ENCODE results near the gene MINPP1. TPM values are rescaled to one million over a fixed set of nuclear protein-coding genes. Genes with fewer than 3 reads are reported as not detected.

Gene MINPP1
- total and polyA plus RNA-seq, 9 donors = 12.1 to 20.6 (median 16.5) TPM

DNA sequence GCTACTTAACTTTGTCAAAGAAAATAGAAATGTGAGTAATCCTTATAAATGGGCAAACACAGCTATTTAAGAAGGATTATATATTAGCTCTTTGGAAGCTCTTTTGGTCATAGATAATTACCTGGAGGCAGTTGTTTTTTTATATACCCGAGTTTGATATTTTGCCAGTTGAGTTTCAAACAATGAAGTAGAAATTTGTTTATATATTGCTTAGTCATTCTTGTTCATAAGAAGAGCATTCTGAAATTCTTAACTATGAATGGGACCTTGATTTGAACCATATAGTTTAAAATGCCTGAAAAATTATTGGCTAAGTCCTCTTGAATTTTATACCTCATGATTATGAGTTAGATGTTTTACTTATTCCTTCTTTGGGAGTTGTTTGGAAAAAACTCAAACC lies 36.4 kb downstream of the MINPP1 start:
- peaks cover 18% of the 10 kb centered on the region for H3K36me3 ChIP-seq (ENCODE audit: control insufficient read depth, insufficient read depth, low read length)
- H3K4me1 ChIP-seq (ENCODE audit: control insufficient read depth, insufficient read depth, low read length) = no peaks in the 10 kb centered on the region
- H3K9me3 ChIP-seq (replicated peaks; ENCODE audit: control insufficient read depth, low read depth, low read length) = peaks cover 7% of the 10 kb centered on the region
- no CpG with 5 or more reads among the region's 1 CpG for WGBS (ENCODE audit: insufficient coverage)
- H3K4me3 ChIP-seq (ENCODE audit: low read length) = no peak overlapping the region
- H3K27me3 ChIP-seq (ENCODE audit: control insufficient read depth, insufficient read depth, low read length) = no peaks in the 10 kb centered on the region
- no peak overlapping the region for H3K27ac ChIP-seq (ENCODE audit: low read length)
- no peak for DNase-seq

DNA sequence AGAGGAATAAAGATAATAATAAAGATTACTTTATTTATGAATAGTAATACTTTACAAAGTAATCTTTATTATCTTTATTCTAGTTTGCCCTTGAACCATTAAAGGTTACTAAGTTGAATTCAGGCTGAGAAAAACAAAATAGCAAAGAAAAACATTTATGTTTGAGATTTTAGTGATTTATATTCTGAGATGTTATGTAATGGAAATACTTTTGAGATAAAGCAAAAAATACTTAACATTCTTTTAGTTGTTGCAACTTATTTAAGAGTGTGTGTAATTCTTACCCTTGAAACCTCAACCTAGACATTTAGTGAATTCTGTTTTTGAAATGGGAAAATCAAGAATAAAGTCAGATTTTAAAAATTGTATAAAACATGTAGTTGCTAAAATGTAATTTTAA lies 40.0 kb downstream of the MINPP1 start:
- Histone ChIP-seq H3K27ac (ENCODE audit: low read length) (no peak overlapping the region), H3K27me3 (ENCODE audit: control insufficient read depth, insufficient read depth, low read length) (no peaks in the 10 kb centered on the region), H3K4me3 (ENCODE audit: low read length) (no peak overlapping the region), H3K36me3 (ENCODE audit: control insufficient read depth, insufficient read depth, low read length) (peaks cover 22% of the 10 kb centered on the region), H3K9me3 (replicated peaks; ENCODE audit: control insufficient read depth, low read depth, low read length) (peaks cover 7% of the 10 kb centered on the region), H3K4me1 (ENCODE audit: control insufficient read depth, insufficient read depth, low read length) (no peaks in the 10 kb centered on the region)
- no peak for DNase-seq

- Histone ChIP-seq H3K36me3 (ENCODE audit: control insufficient read depth, insufficient read depth, low read length) (peaks cover 22% of the 10 kb centered on the region), H3K27ac (ENCODE audit: low read length) (no peak overlapping the region), H3K4me1 (ENCODE audit: control insufficient read depth, insufficient read depth, low read length) (no peaks in the 10 kb centered on the region), H3K27me3 (ENCODE audit: control insufficient read depth, insufficient read depth, low read length) (no peaks in the 10 kb centered on the region), H3K4me3 (ENCODE audit: low read length) (no peak overlapping the region), H3K9me3 (replicated peaks; ENCODE audit: control insufficient read depth, low read depth, low read length) (peaks cover 7% of the 10 kb centered on the region)
- 54% methylated on average over 3 of the region's 5 CpGs for WGBS (ENCODE audit: insufficient coverage)
- DNase-seq = no peak
These were observed 41.1 kb downstream of the MINPP1 start for GRCh38 chr10:87545783-87546182.

DNA sequence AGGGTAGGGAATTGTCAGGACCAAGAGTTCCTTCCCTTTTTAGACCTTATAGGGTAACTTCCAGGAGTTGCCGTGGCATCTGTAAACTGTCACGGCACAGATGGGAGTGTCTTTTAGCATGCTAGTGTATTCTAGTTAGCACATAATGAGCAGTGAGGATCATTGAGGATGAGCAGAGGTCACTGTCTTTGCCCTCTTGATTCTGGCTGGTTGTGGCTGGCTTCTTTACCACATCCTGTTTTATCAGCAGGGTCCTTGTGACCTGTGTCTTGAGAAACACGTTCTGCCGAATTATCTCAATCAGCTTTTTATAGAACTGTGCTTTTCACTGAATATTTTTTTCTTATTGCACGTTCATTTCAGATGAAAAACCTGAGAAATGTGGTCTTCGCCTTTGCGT lies 41.5 kb downstream of the MINPP1 start:
- Histone ChIP-seq H3K9me3 (replicated peaks; ENCODE audit: control insufficient read depth, low read depth, low read length) (peaks cover 7% of the 10 kb centered on the region), H3K4me3 (ENCODE audit: low read length) (no peak overlapping the region), H3K4me1 (ENCODE audit: control insufficient read depth, insufficient read depth, low read length) (no peaks in the 10 kb centered on the region), H3K36me3 (ENCODE audit: control insufficient read depth, insufficient read depth, low read length) (peaks cover 22% of the 10 kb centered on the region), H3K27me3 (ENCODE audit: control insufficient read depth, insufficient read depth, low read length) (no peaks in the 10 kb centered on the region), H3K27ac (ENCODE audit: low read length) (no peak overlapping the region)
- whole genome bisulfite sequencing (ENCODE audit: insufficient coverage) = 93% methylated on average over 3 of the region's 7 CpGs
- DNase-seq = no peak

- no peak overlapping the region for H3K4me3 ChIP-seq (ENCODE audit: low read length)
- no peak for DNase-seq
- H3K36me3 ChIP-seq (ENCODE audit: control insufficient read depth, insufficient read depth, low read length) = peaks cover 17% of the 10 kb centered on the region
- no peak overlapping the region for H3K27ac ChIP-seq (ENCODE audit: low read length)
- no peaks in the 10 kb centered on the region for H3K4me1 ChIP-seq (ENCODE audit: control insufficient read depth, insufficient read depth, low read length)
- no peaks in the 10 kb centered on the region for H3K27me3 ChIP-seq (ENCODE audit: control insufficient read depth, insufficient read depth, low read length)
- WGBS (ENCODE audit: insufficient coverage) = no CpG with 5 or more reads among the region's 2 CpGs
- peaks cover 7% of the 10 kb centered on the region for H3K9me3 ChIP-seq (replicated peaks; ENCODE audit: control insufficient read depth, low read depth, low read length)
These were observed 42.3 kb downstream of the MINPP1 start for GRCh38 chr10:87546971-87547413.

DNA sequence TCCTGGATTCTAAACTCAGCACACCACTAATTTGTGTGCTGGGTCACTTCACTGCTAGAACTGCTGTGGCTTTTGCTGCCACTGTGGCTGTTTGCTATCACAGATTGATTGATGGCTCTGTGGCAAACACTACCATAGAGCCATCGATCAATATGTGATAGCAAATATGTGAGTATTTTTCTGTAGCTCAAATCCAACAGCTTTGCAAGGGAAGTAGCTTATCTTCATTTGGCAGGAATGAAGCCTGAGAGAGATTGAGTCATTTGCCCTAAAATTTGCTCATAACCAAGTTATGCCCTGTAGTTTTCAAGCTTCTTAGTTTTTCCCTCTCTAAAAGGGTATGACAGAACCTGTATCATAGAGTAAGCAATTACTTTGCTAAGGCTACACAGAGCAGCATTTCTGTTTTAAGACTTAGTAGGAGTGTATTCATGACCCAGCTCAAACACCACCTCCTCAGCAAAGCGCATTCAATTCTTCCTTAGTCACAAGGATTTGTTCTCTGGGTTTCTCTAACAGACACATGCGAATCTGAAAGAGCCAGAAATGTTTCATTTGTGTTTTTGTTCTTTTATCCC lies 43.1 kb downstream of the MINPP1 start:
- Histone ChIP-seq H3K4me1 (ENCODE audit: control insufficient read depth, insufficient read depth, low read length) (no peaks in the 10 kb centered on the region), H3K4me3 (ENCODE audit: low read length) (no peak overlapping the region), H3K36me3 (ENCODE audit: control insufficient read depth, insufficient read depth, low read length) (peaks cover 11% of the 10 kb centered on the region), H3K27ac (ENCODE audit: low read length) (no peak overlapping the region), H3K27me3 (ENCODE audit: control insufficient read depth, insufficient read depth, low read length) (no peaks in the 10 kb centered on the region), H3K9me3 (replicated peaks; ENCODE audit: control insufficient read depth, low read depth, low read length) (peaks cover 2% of the 10 kb centered on the region)
- no CpG with 5 or more reads among the region's 3 CpGs for WGBS (ENCODE audit: insufficient coverage)
- DNase-seq = no peak

- DNase-seq = no peak
- WGBS (ENCODE audit: insufficient coverage) = no CpG with 5 or more reads among the region's 2 CpGs
- H3K36me3 ChIP-seq (ENCODE audit: control insufficient read depth, insufficient read depth, low read length) = peaks cover 4% of the 10 kb centered on the region
- no peaks in the 10 kb centered on the region for H3K4me1 ChIP-seq (ENCODE audit: control insufficient read depth, insufficient read depth, low read length)
- no peaks in the 10 kb centered on the region for H3K27me3 ChIP-seq (ENCODE audit: control insufficient read depth, insufficient read depth, low read length)
- no peak overlapping the region for H3K27ac ChIP-seq (ENCODE audit: low read length)
- H3K4me3 ChIP-seq (ENCODE audit: low read length) = no peak overlapping the region
- no peaks in the 10 kb centered on the region for H3K9me3 ChIP-seq (replicated peaks; ENCODE audit: control insufficient read depth, low read depth, low read length)
These were observed 46.0 kb downstream of the MINPP1 start for GRCh38 chr10:87550741-87551140.

DNA sequence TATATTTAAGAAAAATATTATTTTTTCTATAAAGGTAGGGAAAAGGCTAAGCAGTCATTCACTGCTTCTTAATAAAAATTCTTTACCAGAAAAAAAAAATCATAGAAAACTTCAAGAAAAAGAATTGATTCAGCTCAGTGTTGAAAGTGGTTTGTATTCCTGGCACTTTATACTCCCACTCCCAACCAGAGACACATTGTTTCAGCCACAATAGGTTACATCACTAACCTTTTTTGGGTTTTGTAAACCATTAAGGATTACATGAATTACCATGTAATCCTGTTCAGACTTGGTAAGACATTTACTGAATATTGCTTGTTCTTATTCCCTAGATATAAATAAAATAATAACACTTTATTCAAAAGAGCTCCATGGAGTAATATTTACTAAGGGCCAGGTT lies 46.6 kb downstream of the MINPP1 start:
- H3K36me3 ChIP-seq (ENCODE audit: control insufficient read depth, insufficient read depth, low read length) = peaks cover 3% of the 10 kb centered on the region
- no peaks in the 10 kb centered on the region for H3K27me3 ChIP-seq (ENCODE audit: control insufficient read depth, insufficient read depth, low read length)
- H3K4me1 ChIP-seq (ENCODE audit: control insufficient read depth, insufficient read depth, low read length) = no peaks in the 10 kb centered on the region
- H3K27ac ChIP-seq (ENCODE audit: low read length) = no peak overlapping the region
- no peak for DNase-seq
- H3K4me3 ChIP-seq (ENCODE audit: low read length) = no peak overlapping the region
- no peaks in the 10 kb centered on the region for H3K9me3 ChIP-seq (replicated peaks; ENCODE audit: control insufficient read depth, low read depth, low read length)

- Histone ChIP-seq H3K4me1 (ENCODE audit: control insufficient read depth, insufficient read depth, low read length) (no peaks in the 10 kb centered on the region), H3K4me3 (ENCODE audit: low read length) (no peak overlapping the region), H3K27ac (ENCODE audit: low read length) (no peak overlapping the region), H3K36me3 (ENCODE audit: control insufficient read depth, insufficient read depth, low read length) (no peaks in the 10 kb centered on the region), H3K27me3 (ENCODE audit: control insufficient read depth, insufficient read depth, low read length) (no peaks in the 10 kb centered on the region), H3K9me3 (replicated peaks; ENCODE audit: control insufficient read depth, low read depth, low read length) (no peaks in the 10 kb centered on the region)
- no CpG with 5 or more reads among the region's 2 CpGs for WGBS (ENCODE audit: insufficient coverage)
- DNase-seq = no peak
These were observed 47.7 kb downstream of the MINPP1 start for GRCh38 chr10:87552248-87552929.

DNA sequence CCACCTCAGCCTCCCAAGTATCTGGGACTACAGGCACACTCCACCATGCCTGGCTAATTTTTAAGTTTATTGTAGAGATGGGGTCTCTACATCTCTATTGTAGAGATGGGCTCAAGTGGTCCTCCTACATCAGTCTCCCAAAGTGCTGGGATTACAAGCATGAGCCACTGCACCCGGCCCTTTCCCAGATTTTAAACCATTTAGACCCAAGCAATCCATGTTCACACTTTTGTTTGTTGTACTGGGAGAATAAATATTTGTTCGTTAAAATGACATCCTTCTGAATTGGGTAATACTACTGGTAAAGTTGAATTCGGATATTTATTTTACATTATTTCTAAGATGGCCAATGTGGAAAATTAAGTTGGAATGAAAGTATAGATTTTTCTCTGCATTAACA lies 52.7 kb downstream of the MINPP1 start:
- no CpG with 5 or more reads among the region's 3 CpGs for WGBS (ENCODE audit: insufficient coverage)
- Histone ChIP-seq H3K27me3 (ENCODE audit: control insufficient read depth, insufficient read depth, low read length) (no peaks in the 10 kb centered on the region), H3K36me3 (ENCODE audit: control insufficient read depth, insufficient read depth, low read length) (no peaks in the 10 kb centered on the region), H3K4me3 (ENCODE audit: low read length) (no peak overlapping the region), H3K9me3 (replicated peaks; ENCODE audit: control insufficient read depth, low read depth, low read length) (no peaks in the 10 kb centered on the region), H3K4me1 (ENCODE audit: control insufficient read depth, insufficient read depth, low read length) (no peaks in the 10 kb centered on the region), H3K27ac (ENCODE audit: low read length) (no peak overlapping the region)
- DNase-seq = no peak

- no peaks in the 10 kb centered on the region for H3K27me3 ChIP-seq (ENCODE audit: control insufficient read depth, insufficient read depth, low read length)
- H3K9me3 ChIP-seq (replicated peaks; ENCODE audit: control insufficient read depth, low read depth, low read length) = no peaks in the 10 kb centered on the region
- no peak overlapping the region for H3K4me3 ChIP-seq (ENCODE audit: low read length)
- H3K36me3 ChIP-seq (ENCODE audit: control insufficient read depth, insufficient read depth, low read length) = no peaks in the 10 kb centered on the region
- no peaks in the 10 kb centered on the region for H3K4me1 ChIP-seq (ENCODE audit: control insufficient read depth, insufficient read depth, low read length)
- no peak overlapping the region for H3K27ac ChIP-seq (ENCODE audit: low read length)
- no peak for DNase-seq
- WGBS (ENCODE audit: insufficient coverage) = no CpG with 5 or more reads among the region's 1 CpG
These were observed 53.6 kb downstream of the MINPP1 start for GRCh38 chr10:87558333-87558732.
